ENCODE data around the gene UBE2I.

UBE2I gene

DNA sequence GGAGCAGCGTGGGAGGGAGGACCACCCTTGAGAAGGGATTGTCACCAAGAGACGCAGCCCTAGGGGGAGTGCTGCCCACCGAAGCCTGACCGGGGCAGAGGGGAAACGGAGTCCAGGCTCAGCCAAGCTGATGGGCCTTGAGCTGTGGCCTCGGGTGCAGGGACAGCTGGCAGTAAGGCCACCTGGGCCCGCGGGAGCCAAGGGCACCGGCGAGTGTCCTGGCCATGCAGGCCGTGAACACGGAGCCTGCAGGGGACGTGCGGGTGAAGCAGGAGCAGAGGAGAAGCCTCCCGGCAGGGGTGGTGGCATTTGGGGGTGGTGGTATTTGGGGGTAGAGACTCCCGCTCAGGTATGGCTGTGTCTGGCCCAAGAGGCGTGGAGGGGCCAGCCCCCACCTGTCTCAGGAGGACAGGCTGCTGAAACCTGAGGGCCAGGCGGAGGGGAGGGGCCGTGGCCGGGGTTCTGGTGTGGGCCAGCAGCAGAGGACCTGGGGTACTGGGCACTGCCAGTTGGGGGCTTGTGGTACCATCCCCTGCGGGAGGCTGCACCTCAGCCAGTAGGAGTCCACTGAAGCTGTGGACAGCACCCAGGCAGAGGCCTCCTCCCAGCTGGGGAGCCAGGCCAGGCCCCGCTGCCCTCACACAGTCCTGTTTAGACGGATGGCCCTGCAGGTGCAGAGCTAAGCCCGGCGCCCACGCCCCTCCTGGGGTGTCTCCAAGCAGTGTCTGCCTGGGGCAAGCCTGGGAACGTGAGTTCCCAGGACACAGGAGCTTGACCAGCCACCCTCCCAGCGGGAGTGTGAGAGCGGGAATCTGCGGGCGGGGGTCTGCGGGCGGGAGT, 46.8 kb downstream of the UBE2I start:
- no peak for DNase-seq (ENCODE audit: low read depth in 1 of 2, low spot score in 1 of 2)

DNA sequence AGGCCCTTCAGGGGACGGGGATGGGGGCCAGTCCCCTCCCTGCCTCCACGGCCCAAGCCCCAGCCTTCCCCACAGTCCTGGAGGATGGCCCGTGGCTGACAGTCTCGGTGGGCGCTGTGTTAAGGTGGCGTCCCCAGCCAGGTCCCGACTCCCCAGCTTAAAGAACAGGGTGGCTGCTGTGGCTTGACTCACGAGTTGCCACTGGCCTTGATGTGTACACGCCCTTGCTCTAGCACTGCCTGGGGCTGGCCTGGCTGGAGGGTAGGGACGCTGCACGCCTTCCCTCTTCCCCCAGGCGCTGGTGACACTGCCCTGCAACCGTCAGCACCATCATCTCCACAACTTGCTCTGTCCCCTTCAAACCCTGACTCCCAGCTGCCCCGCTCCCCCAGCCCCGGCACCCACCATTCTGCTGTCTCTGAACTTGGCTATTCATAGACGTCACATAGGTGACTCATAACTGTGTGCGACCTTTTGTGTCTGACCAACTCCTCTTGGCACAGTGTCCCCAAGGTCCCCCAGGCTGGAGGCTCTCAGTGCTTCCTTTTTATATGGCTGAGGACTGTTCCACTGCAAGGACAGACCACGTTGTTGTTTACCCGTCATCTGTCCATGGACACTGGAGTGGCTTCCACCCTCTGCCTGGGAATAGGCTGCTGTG, 48.6 kb downstream of the UBE2I start:
- no peak for DNase-seq (ENCODE audit: low read depth in 1 of 2, low spot score in 1 of 2)

DNA sequence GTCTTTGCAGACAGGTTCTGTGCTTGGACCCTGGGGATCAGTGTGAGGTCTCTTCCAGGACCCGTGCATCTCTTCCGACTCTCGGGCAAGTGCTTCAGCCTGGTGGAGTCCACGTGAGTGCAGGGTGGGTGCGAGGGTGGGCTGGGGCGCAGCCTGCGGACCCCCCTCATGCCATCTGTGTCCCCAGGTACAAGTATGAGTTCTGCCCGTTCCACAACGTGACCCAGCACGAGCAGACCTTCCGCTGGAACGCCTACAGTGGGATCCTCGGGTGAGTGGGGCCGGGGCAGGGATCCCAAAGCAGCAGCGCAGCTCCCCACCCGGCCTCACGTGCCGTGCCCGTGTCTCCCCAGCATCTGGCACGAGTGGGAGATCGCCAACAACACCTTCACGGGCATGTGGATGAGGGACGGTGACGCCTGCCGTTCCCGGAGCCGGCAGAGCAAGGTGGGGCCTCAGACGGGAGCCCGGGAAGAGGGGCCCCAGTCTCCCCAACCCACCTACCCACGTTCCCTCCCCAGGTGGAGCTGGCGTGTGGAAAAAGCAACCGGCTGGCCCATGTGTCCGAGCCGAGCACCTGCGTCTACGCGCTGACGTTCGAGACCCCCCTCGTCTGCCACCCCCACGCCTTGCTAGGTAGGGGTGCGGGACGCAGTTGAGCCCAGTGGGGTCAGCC, 52.4 kb downstream of the UBE2I start:
- DNase-seq (ENCODE audit: low read depth in 1 of 2, low spot score in 1 of 2) = no peak

DNA sequence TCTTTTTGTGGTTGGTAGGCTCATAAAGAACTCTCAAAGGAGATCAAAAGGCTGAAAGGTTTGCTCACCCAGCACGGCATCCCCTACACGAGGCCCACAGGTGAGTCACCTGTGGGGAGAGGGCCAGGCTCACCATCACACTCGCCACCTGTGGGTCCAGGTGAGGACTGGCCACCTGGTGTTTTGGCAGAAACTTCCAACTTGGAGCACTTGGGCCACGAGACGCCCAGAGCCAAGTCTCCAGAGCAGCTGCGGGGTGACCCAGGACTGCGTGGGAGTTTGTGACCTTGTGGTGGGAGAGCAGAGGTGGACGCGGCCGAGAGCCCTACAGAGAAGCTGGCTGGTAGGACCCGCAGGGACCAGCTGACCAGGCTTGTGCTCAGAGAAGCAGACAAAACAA, 53.4 kb downstream of the UBE2I start:
- no peak for DNase-seq (ENCODE audit: low read depth in 1 of 2, low spot score in 1 of 2)

DNA sequence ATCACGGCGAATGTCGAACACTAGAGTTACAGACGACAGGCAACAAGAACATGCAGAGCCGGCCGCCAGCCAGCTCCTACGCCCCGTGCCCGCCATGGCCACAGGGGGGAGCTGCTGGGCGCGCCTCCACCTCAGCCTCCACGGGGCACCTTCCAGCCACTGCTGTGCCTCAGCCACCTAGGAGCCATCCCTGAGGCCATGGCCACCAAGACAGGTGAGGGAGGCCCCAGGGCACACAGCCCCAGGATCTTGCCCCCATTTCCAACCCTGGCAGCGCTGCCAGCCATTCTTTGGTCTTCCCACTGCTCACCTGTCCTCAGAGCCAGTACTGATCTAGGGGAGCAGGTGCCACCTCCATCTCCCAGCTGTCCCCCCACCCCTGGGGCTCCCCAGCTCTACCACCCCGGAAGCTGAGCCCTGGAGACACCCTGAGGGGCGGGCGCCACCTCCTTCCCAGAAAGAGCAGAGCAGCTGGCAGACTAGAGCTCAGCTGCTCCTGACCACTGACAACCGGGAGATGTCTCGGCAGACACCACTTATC, 54.1 kb downstream of the UBE2I start:
- peak; percentile 43 to 44 for DNase-seq (ENCODE audit: low read depth in 1 of 2, low spot score in 1 of 2)

DNA sequence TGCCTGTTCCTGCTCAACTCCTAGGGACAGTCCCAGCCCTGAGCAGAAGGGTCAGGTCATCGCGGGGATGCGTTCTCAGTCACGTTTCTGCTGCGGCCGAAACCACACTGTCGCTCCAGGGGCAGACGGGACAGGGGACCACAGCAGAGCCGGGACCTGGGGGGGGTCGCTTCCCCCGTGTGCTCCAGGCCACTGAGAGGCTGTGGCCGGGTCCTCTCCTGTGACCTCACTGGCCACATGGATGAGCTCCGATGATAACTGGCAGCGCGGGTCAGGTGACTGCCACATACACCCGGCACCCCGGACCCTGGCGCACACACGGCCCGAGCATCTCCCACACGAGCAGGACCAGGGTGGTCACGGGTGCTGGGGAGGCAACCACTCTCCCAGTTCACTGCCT, 55.1 kb downstream of the UBE2I start:
- DNase-seq (ENCODE audit: low read depth in 1 of 2, low spot score in 1 of 2) = no peak

DNA sequence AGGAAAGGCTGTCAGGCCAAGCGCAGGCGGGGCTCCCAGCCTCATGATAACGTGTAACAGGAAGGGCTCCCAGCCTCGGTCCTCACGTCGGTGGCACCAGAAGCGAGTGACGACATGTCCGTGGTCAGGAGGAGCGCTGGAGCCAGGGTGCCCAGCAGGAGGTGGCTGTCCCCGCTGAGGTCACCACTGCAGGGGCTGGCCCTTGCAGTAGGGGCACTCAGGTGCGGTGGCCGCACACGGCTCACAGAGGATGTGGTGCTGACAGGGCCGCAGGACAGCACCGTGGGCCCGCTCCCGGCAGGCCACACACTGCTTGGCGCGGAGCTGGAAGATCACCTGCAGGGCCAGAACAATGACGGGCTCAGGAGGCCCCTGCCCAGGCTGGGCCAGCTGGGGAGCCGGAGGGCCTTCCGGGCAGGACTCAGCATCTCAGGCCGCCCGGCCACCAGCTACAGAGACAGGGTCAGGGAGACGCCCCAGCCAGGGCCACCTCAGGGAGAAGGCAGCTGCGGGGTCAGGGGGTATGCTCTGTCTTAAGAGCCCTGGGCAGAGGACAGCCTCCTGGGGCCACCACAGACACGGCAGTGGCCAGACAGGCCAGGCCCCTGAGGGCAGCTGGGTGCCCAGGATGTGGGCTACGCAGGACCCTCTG, 56.8 kb downstream of the UBE2I start:
- no peak for DNase-seq (ENCODE audit: low read depth in 1 of 2, low spot score in 1 of 2)

DNA sequence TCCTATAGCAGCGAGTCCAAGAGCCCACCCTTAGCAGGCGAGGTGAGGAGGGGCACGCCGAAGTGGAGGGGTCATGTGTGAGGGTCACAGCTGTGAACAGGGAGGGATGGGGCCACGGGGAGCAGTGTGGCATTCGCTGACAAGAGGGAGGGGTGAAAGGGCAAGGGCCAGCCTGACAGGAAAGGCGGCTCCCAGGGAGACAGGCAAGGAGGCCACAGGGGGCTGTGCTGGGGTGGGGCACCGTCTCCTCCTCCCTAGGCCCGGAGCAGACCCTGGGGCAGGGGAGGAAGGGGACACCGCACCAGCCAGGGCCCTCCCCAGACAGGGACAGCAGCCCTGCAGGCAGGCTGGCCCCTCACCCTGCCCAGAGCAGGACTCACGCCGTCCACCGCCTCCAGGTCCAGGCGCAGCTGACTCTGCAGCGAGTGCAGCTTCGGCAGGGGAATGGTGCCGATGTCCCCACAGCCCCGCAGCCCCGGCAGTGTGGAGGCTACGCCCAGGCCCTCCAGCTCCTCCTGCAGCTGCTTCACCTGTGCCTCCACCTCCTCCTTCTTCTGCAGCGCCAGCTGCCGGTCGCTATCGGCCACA, 57.4 kb downstream of the UBE2I start:
- no peak for DNase-seq (ENCODE audit: low read depth in 1 of 2, low spot score in 1 of 2)

DNA sequence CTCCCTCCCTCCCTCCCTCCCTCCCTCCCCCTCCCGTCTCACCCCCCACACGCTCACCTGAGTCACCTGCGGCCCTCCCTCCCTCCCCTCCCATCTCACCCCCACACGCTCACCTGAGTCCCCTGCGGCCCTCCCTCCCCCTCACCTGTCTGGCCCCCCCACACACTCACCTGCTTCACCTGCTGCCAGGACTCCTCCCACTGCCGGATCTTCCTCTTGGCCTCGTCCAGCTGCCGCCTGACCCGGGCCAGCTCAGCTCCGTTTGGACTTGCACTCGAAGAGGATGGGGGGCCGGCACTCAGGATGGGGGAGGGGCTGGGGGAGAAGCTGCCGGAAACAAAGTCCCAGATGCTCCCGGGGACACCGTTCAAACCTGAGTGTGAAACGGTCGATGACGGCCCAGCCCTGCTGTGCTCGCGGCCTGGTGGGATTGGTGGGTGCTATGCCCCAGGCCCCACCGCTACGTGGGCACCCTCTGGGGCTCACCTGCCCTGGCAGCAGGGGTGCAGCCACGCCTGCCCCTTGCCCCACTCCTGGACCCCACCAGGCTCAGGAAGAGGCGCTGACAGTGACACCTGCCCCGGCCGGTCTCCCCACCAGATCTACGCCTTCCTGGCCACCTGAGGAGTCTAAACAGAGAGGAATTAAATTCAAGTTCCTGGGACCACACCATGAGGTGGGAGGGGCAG, 58.2 kb downstream of the UBE2I start:
- no peak for DNase-seq (ENCODE audit: low read depth in 1 of 2, low spot score in 1 of 2)

DNA sequence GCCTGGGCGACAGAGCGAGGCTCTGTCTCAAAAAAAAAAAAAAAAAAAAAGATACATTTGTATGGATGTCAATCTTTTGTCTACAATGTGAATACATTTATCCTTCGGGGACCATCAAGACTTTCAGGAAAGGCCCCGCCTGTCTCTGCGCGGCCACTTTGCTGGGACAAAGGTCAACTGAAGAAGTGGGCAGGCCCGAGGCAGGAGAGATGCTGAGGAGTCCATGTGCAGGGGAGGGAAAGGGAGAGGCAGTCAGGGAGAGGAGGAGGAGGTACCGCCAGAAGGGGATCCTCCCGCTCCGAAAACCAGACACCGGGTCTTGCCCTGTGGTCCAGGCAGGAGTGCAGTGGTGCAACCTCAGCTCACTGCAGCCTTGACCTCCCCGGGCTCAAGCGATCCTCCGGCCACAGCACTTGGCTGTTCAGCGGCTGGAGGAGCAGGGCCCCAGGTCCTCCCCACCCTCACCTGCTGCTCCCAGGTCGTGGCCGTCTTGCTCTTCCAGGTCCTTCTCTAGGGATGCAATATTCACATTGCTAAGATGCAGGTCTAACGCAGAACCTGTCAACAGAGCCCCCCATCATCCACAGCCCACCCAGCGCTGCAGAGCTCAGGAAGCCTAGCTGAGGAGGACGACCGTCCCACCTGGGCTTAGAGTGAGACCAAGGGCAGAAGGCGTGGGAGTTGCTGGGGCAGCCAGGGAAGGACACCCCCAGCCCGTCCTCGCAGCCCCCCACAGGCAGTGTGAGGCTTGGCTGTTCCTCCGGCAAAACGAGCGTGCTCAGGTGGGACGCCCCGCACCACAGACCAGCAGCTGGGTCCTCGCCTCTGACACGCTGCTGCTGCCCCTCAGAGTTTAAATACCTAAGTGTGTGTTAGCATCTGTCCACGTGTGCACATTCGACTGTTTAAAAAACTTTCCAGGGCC, 61.9 kb downstream of the UBE2I start:
- no peak for DNase-seq (ENCODE audit: low read depth in 1 of 2, low spot score in 1 of 2)

DNA sequence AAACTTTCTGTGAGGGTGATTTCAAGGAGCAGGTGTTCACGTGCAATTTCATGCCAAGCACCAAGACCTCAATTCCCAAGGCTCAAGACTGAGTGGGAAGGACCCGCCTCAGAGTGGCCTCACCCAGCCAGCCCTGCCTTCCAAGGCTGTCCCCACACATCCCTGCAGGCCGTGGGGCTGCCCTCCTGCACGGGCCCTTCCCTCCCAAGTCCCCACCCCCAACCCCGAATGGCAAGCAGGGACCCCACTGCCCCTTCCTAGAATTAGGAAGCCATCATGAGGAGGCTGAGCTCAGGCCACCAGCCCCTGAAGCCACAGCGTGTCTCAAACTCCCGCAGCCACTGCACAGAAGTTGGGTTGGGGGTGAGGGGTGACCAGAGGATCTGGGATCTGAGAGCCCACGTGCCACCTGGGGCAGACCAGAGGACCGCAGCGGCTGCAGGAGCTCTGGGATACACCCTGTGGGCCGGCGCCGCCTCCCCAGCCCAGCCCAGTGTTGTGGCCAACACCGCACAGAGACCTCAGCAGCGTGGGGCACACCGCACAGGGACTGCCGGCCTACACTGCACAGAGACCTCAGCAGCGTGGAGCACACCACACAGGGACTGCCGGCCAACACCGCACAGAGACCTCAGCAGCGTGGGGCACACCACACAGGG, 63.0 kb downstream of the UBE2I start:
- DNase-seq (ENCODE audit: low read depth in 1 of 2, low spot score in 1 of 2) = no peak

DNA sequence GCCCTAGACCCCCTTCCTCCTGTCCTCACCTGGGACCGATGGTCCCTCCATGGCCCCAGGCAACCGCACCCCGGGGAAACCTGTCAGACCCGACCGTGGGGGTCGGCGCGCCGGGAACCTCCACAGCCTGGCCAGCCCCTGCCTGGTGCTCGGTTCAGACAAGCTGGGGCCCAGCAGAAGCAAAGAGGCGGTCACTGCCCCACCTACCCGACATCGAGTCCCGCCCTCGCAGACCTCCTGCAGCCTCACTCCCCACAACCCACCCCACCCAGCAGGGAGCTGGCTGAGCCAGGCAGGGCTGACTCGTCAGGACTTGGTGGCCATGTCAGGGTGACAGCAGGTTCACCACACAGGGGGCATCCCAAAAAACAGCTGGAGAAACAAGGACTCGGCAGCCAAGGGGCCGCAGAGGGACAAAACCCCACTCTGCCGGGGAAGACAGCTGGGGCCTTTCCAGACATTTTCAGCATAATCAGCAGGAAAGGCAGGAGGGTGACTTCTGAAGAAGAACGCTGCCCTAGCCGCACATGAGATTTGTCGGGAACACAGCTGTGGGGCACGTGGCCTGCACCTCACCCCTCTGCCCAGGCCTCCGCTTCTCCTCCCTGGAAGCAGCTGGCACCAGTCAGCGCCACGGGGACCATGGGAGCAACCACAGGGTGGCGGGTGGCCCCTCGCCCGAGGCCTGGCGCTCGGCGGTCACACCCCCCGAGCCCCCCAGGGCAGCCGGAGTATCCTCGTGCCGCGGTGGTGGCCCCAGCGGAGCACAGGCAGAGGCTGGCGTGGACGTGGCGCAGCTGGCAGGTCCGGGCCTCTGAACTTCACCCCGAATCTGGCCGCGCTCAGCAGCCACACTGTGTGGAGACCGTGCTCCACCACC, 65.2 kb downstream of the UBE2I start:
- no peak for DNase-seq (ENCODE audit: low read depth in 1 of 2, low spot score in 1 of 2)

DNA sequence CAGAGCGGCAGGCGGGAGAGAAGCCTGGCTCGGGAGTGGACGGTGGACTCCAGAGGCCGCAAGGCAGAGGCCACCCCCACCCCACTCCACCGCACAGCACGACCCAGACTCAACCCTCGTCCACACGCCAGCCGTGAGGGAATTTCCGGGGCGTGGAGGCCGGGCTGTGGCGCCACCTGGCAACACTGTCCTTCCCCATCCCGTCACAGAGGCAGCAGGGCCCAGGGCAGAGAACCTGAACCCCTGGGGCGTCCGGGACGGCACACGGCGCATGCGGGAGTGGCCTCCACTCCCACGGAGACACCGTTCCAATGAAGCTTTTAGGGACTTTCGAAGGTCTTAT, 65.8 kb downstream of the UBE2I start:
- no peak for DNase-seq (ENCODE audit: low read depth in 1 of 2, low spot score in 1 of 2)

DNA sequence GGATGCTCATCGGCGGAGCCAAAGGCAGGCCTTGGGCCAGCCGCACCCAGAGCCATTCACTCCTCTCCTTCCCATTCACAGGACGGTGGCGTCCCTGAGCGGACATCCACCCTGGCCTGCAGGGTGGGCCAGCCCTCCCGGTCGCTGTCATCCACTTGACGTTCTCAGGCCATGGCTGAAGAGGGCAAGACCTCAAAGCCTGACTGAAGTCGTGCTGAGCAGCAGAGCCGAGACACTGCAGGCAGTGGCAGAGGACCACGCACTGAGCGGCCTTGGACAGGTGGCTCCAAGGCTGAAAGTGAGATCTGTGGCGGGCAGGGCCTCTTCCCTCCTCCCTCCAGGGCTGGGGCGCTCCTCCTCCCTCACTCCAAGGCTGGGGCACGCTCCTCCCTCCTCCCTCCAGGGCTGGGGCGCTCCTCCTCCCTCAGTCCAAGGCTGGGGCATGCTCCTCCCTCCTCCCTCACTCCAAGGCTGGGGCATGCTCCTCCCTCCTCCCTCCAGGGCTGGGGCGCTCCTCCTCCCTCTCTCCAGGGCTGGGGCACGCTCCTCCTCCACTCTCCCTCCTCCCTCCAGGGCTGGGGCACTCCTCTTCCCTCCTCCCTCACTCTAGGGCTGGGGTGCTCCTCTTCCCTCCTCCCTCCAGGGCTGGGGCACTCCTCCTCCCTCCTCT, 66.4 kb downstream of the UBE2I start:
- no peak for DNase-seq (ENCODE audit: low read depth in 1 of 2, low spot score in 1 of 2)

Measured in activated CD4-positive, alpha-beta T cell treated with anti-CD3 and anti-CD28 coated beads, Interleukin-2, amount 50 U/mL, for 24 hours (primary cell).